ENCODE measurements around the gene TAGLN. TPM values are rescaled to one million over a fixed set of nuclear protein-coding genes. Genes with fewer than 3 reads are reported as not detected.
A peak's percentile ranks its signal among the peaks of the same experiment; 100 is the strongest.

The TAGLN gene
- total and polyA plus RNA-seq, 9 of the 15 experiments (the other 6 are each of a cell fraction or from before 2014, with no cell fraction given) = 0.21 to 4.9 (median 1.1) TPM

DNA sequence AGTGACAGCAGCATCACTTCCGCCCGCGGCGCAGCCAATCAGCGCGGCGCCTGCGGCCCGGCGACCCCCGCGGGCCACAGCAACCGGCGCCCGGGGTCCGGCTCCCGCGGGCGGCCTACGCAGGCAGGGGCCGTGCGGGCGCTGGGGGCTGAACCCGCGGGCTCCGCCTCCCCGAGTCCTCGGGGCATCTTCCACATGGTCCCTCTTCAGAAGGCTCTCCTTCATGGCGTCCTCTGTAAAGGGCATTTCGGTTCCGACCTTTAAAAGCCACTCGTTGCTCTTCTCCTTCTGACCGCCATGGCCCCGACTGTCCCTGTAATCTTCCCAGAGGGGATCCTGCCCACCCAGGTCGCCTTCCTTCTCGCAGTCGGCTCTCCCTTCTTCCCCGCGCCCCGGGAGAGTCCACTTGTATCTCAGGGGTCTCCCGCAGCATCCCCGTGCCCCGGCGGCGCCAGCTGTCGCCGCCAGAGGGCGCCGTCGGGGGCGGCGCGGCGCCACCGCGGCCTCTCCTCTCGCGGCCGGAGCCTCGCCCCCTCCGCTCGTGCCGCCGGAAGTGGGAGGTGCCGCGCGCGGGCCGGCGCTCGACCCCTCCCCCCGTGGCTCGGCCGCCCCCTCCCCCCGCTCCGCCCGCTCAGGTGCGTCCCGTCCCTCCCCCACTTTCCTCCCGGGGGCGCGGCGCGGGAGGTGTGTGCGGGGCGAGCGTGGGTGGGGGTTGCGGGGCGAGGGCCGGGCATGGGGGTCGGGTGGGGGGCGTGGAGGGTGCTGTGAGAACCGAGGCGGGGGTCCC lies 33.1 kb downstream of the TAGLN start, which contains the start of gene RNF214 (continued):
- TF ChIP-seq PHF8 (IDR thresholded peaks at IDR 0.05; ENCODE audit: borderline replicate concordance, low read length) = peak; percentile 86
- no peak for TF ChIP-seq FOXM1 (IDR thresholded peaks at IDR 0.05; ENCODE audit: low read depth)
- TF ChIP-seq FOXM1 (CRISPR knock-in tag; IDR thresholded peaks at IDR 0.05; ENCODE audit: low read depth) = no peak
- TF ChIP-seq HMGXB4 (CRISPR knock-in tag; IDR thresholded peaks at IDR 0.05) = 0 out of 2 replicates have a peak, but pooled peaks have one; percentile 37
- TF ChIP-seq ZC3H4 (CRISPR knock-in tag; IDR thresholded peaks at IDR 0.05; ENCODE audit: borderline replicate concordance) = no peak
- TF ChIP-seq GTF2B (IDR thresholded peaks at IDR 0.05; ENCODE audit: extremely low read depth, insufficient read length) = no peak
- TF ChIP-seq MEF2D (tag; conservative IDR thresholded peaks at IDR 0.05; ENCODE audit: low read depth) = no peak
- TF ChIP-seq HSF4 (CRISPR knock-in tag; IDR thresholded peaks at IDR 0.05; ENCODE audit: borderline replicate concordance) = no peak
- TF ChIP-seq XRCC5 (IDR thresholded peaks at IDR 0.05; ENCODE audit: low read depth, low read length) = peak; percentile 79; the same call in 1 of the 2 replicates
- TF ChIP-seq ZNF175 (CRISPR knock-in tag; IDR thresholded peaks at IDR 0.05; ENCODE audit: low read depth) = no peak
- no peak for TF ChIP-seq NFXL1 (CRISPR knock-in tag; IDR thresholded peaks at IDR 0.05)
- 0 out of 2 replicates have a peak, but pooled peaks have one; percentile 38 for TF ChIP-seq THAP12 (CRISPR knock-in tag; IDR thresholded peaks at IDR 0.05)
- TF ChIP-seq ZNF277 (CRISPR knock-in tag; IDR thresholded peaks at IDR 0.05; ENCODE audit: borderline replicate concordance) = no peak
- TF ChIP-seq IFI16 (CRISPR knock-in tag; IDR thresholded peaks at IDR 0.05) = no peak
- no peak for TF ChIP-seq MEIS2 (IDR thresholded peaks at IDR 0.05; ENCODE audit: partially characterized antibody)
- TF ChIP-seq CREM (IDR thresholded peaks at IDR 0.05; ENCODE audit: low read depth) = peak; percentile 78; the same call in 1 of the 2 replicates
- TF ChIP-seq CBFA2T2 (conservative IDR thresholded peaks at IDR 0.05) = no peak
- TF ChIP-seq MCM5 (IDR thresholded peaks at IDR 0.05; ENCODE audit: low read depth) = no peak
- TF ChIP-seq, protein P1, sequence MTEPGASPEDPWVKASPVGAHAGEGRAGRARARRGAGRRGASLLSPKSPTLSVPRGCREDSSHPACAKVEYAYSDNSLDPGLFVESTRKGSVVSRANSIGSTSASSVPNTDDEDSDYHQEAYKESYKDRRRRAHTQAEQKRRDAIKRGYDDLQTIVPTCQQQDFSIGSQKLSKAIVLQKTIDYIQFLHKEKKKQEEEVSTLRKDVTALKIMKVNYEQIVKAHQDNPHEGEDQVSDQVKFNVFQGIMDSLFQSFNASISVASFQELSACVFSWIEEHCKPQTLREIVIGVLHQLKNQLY (CRISPR knock-in tag; conservative IDR thresholded peaks at IDR 0.05) = no peak

All from K562 (cell line).